Measurements from ENCODE around the gene CNNM3.

Gene CNNM3

GRCh38 chr2:96881349-96882195 lies 65.5 kb downstream of the CNNM3 start:
- no peak for DNase-seq

GRCh38 chr2:96882230-96882629 lies 66.2 kb downstream of the CNNM3 start:
- no peak for DNase-seq

- DNase-seq, result no peak
These were observed 66.8 kb downstream of the CNNM3 start for GRCh38 chr2:96882906-96883305.

GRCh38 chr2:96883306-96883705 lies 67.2 kb downstream of the CNNM3 start:
- no peak for DNase-seq

Data from CD4-positive, alpha-beta T cell treated with Interleukin-10 for 1 hour (primary cell).